Measurements from ENCODE around the gene HDAC4.

The HDAC4 gene

DNA sequence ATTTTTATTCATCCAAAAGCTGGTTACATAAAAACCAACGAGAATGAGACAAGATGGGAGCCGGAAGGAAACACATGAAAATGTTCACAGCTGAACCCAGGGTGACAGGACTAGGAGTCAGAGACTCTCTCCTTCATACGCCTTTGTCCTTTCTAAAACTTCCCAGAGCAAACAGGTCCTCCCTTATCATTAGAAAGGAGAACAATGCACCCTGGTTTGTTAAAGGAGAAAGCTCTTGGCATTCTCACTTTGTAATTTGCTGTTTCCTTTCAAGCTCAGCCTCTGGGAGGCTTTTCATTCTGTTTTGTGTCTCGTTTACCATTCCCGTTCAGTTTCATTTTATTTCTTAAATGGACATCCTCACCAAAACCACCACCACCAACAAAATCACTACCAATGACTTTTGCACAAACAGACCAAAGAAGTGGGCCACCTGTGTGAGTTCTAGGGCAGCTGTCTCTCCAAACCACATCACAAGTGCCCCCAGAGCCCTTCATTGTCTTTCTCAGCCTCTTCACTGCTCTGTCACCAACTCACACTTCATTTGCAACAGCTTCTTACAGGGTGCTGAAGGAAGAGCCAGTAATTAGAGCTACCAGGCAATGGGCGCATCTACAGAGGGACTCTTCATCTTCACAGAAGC, 105.3 kb downstream of the HDAC4 start:
- H3K4me3 Mint-ChIP-seq = peak overlapping the region; percentile 91
- no peaks in the 10 kb centered on the region for H3K27me3 Mint-ChIP-seq
- H3K27ac Mint-ChIP-seq = peak overlapping the region; percentile 83
- no peaks in the 10 kb centered on the region for H3K36me3 Mint-ChIP-seq
- H3K4me1 Mint-ChIP-seq (ENCODE audit: low read depth) = peaks cover 73% of the 10 kb centered on the region
- H3K9me3 Mint-ChIP-seq (ENCODE audit: low read depth) = no peaks in the 10 kb centered on the region

DNA sequence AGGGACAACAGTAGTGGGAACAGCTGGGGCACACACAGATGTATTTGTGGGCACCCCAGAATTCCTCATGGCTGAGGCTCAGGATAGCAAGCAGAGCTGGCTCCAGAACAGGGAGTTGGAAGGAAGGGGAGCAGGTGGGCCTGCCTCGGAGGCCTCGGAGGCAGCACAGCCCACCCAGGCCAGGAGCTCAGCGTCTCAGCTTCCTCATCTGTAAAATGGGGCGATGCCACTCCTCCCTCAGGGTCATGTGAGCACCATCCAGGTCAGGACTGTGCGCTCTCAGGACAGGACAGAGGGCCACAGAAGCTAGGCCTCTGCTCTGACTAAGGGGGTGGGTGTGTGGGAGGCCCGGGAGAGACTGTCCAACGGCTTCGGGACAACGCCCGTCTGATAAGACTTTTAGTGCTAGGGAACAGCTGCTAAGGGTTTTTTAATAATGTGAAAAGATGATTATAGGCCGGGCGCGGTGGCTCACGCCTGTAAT, 106.2 kb downstream of the HDAC4 start:
- Mint-ChIP-seq H3K4me1 (ENCODE audit: low read depth) (peaks cover 79% of the 10 kb centered on the region), H3K27me3 (no peaks in the 10 kb centered on the region), H3K4me3 (peak overlapping the region; percentile 83), H3K9me3 (ENCODE audit: low read depth) (no peaks in the 10 kb centered on the region), H3K36me3 (no peaks in the 10 kb centered on the region), H3K27ac (peak overlapping the region; percentile 92)

DNA sequence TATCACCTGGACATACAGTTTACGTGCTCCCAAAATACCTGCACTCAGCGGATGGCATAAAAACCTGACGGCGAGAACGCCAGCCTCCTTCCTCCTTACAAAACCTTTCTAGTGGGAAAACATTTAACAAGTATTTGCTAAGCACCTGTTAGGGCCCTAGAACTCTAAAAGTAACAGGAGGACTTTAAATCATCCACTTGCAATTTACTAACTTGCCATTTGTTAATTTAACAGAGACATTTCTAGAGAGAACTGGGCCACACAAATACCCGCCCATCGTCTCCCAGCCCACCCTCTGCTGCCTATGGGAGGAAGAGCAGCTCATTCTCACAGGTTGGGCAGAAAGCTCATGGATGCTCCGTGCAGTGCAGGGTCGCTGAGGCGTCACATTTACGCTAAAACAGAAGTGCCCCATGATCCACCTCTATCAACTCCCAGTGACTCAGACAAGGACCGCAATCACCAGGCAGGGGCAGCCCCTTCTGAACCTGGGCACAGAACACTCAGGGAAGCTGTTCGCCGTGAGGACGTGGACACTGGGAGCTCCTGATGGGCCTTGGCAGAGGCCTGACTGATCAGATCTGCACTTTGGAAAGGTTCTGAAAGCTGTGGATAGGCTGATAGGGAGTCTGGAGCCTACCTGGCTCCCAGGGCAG, 106.9 kb downstream of the HDAC4 start:
- Mint-ChIP-seq H3K36me3 (no peaks in the 10 kb centered on the region), H3K9me3 (ENCODE audit: low read depth) (no peaks in the 10 kb centered on the region), H3K4me3 (peak overlapping the region; percentile 83), H3K4me1 (ENCODE audit: low read depth) (peaks cover 79% of the 10 kb centered on the region), H3K27me3 (no peaks in the 10 kb centered on the region), H3K27ac (peak overlapping the region; percentile 92)

DNA sequence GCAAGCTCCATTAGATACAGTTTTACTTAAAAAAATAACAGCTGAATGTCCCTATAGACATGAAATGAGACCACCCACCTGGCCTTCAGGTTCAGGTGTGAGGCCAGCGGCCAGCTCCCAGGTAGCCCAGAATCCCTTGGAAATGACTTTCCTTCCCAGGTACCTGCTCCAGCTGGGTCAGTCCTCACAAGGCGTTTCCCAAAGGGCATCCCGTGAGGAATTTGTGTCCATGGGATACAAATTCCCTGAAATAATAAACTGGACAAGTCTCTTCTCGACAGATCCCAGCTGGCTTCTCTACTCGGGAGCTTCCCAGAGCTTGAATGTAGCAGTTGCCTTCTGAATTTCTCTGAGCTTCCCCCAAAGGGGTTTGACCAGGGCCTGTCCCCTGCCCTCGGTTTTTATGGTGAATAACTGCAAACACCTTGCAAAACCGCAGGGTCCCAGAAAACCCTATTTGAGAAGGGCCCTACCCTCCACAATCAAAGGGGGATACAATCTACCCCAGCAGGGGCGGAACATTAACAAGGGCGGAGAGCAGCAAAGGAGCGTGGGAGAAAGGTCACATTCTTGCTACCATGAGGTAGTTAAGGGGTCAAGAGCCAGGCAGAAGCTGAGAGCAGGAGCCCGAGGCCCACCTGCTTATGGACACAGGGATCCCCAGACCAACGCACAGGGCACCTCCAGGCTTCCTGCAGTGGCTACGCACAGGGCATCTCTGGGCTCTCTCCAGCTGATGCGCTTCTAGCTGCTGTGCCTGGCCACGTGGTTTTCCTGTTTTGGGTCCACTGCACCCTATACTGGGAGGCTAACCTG, 107.7 kb downstream of the HDAC4 start:
- no peak overlapping the region for H3K4me3 Mint-ChIP-seq
- no peaks in the 10 kb centered on the region for H3K36me3 Mint-ChIP-seq
- peak overlapping the region; percentile 92 for H3K27ac Mint-ChIP-seq
- no peaks in the 10 kb centered on the region for H3K27me3 Mint-ChIP-seq
- peaks cover 80% of the 10 kb centered on the region for H3K4me1 Mint-ChIP-seq (ENCODE audit: low read depth)
- H3K9me3 Mint-ChIP-seq (ENCODE audit: low read depth) = no peaks in the 10 kb centered on the region

DNA sequence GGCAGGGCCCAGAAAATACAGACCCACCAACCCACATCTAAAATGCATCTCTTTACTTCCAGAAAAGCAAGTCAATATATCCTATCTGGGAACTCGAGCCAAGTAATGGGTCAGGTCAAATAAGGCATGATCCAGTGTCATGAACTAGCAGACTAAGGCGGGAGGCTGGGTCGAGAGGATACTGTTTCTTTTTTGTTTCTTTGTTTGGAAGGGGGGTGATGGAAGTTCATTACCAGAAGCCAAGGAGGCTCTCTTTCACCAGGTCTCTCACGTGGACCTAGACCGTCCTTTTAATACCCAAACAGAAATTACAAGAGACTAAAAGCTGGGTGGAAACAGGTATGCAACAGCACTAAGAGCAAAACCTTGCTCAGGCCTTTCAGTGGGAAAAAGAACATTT, 108.3 kb downstream of the HDAC4 start:
- H3K27ac Mint-ChIP-seq = no peak overlapping the region
- no peak overlapping the region for H3K4me3 Mint-ChIP-seq
- no peaks in the 10 kb centered on the region for H3K27me3 Mint-ChIP-seq

DNA sequence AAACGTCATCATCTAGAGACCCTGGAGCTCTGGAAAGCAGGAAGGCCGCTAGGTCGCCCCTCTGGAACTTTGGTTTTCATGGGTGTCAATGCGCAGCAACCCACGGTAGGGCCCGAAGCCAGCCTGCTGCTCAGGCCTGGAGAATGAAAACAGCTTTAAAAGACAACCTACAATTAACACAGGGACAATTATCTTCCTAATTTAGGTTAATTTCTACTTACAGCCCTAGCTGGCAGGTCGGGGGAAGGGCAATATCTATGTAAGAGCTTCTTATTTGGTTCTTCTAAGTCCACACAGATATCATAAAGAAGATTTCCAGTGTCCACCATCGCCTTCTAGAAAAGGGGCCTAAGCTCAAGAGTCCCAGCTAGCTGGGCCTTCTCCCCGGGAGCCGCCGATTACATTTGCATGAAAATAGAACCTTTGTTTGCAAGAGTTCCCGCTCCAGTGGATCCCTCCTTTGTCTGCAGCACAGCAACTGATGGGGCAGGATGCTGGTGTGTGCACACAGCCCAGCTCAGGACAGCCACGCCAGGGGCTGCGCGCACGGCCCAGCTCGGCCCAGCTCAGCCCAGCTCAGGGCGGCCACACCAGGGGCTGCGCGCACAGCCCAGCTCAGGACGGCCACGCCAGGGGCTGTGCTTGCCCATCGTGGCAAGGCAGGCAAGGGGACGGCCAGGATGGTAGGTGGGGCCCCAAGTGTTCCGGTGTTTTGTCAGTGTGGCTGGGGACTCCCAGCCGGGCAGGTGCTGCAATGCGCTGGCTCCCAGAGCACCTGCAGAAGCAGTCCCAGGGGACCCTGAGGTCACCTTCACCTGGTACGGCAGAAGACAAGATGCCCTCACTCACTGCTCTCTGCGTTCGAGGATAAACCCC, 109.1 kb downstream of the HDAC4 start:
- H3K4me3 Mint-ChIP-seq = no peak overlapping the region
- H3K27me3 Mint-ChIP-seq = no peaks in the 10 kb centered on the region
- no peaks in the 10 kb centered on the region for H3K9me3 Mint-ChIP-seq (ENCODE audit: low read depth)
- H3K27ac Mint-ChIP-seq = no peak overlapping the region
- peaks cover 80% of the 10 kb centered on the region for H3K4me1 Mint-ChIP-seq (ENCODE audit: low read depth)
- peaks cover 4% of the 10 kb centered on the region for H3K36me3 Mint-ChIP-seq

More for the DNA sequence above, 108.3 kb downstream of the HDAC4 start:
- H3K4me1 Mint-ChIP-seq (ENCODE audit: low read depth) = peaks cover 80% of the 10 kb centered on the region
- H3K36me3 Mint-ChIP-seq = no peaks in the 10 kb centered on the region
- H3K9me3 Mint-ChIP-seq (ENCODE audit: low read depth) = no peaks in the 10 kb centered on the region

DNA sequence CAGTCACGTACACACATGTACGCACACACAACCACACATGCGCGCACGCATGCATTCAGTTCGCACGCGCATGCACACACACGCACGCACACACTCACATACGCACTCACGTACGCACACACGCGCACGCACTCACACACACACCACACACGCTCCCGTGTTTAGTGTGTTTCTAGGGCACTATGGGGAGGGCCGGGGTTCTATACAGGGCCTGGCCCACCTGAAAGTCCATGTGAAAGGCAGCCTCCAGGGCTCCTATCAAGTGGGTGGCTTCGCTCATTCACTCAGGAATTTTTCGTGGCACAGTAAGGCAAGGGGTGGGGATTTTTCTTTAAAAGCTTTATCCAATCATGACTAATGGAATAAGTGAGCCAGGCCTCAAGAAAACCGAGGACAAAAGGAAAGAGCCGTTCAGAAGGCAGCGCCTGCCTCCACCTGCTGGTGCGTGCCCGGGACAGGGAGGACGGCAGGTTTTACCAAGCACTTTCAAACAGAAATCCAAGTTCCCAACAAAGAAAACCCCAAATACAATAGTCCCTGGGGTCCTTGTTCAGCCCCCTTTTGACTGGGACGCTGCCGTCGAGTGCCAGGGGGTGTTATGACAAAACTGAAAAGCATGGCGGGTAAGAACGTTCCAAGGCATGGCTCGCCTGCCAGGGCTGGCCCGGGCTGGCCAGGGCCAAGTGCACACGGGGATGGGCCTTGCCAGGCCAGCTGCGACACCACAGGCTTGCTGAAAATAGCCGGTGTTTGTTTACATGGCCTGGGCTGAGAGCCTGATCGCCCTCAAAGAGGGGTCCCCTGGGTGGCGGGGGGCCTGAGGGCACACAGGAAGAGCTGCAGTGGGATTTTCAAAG, 110.0 kb downstream of the HDAC4 start:
- H3K27ac Mint-ChIP-seq = no peak overlapping the region
- H3K27me3 Mint-ChIP-seq = no peaks in the 10 kb centered on the region
- H3K36me3 Mint-ChIP-seq = peaks cover 4% of the 10 kb centered on the region
- no peaks in the 10 kb centered on the region for H3K9me3 Mint-ChIP-seq (ENCODE audit: low read depth)
- peaks cover 80% of the 10 kb centered on the region for H3K4me1 Mint-ChIP-seq (ENCODE audit: low read depth)
- no peak overlapping the region for H3K4me3 Mint-ChIP-seq

DNA sequence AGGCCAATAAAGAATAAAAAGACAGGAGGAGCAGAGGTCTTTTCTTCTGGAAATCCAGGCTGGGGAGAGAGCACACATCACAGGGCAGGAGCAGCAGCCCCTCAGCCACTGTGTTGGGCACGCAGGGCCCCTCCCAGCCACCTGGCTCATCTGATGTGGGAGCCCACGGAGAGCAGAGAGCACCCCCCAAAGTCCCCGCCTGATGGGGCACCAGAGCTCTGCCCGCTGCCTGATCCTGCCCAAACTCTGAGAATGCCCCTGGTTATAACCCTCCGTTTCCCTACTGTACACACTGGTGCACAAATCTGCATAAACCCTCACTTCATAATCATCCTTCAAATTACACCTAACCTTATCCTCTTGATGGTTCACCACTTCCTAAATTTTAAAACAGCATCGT, 111.3 kb downstream of the HDAC4 start:
- H3K27me3 Mint-ChIP-seq = no peaks in the 10 kb centered on the region
- H3K4me3 Mint-ChIP-seq = peak overlapping the region; percentile 81
- peaks cover 83% of the 10 kb centered on the region for H3K4me1 Mint-ChIP-seq (ENCODE audit: low read depth)
- no peaks in the 10 kb centered on the region for H3K9me3 Mint-ChIP-seq (ENCODE audit: low read depth)
- peaks cover 4% of the 10 kb centered on the region for H3K36me3 Mint-ChIP-seq
- H3K27ac Mint-ChIP-seq = peak overlapping the region; percentile 94

DNA sequence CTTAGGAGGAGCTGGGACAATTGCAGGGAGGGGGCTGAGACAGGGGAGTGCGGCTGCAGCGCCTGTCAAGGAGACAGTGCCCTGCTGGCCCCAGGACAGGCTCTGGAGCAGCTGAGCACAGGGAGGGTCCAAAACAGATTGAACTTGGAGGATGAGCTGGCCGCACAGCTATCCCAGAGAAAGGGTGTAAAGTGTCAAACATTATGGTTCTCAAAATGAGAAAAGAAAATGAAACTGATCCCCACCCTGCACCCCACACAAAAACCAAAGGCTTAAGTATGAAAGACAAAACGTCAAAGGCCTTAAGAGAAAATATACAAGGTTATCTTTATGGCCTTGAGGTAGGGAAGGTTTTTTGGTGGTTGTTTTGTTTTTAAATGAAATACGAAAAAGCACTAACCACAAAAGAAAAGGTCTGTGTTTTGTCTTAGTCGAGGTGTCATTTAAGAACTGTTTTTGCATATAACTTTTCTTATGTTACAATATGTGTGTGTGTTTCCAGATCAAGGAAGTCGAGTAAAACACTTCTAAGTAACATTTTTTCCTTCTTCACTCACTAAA, 111.8 kb downstream of the HDAC4 start:
- peaks cover 4% of the 10 kb centered on the region for H3K36me3 Mint-ChIP-seq
- peak overlapping the region; percentile 81 for H3K4me3 Mint-ChIP-seq
- H3K27ac Mint-ChIP-seq = peak overlapping the region; percentile 94
- H3K9me3 Mint-ChIP-seq (ENCODE audit: low read depth) = no peaks in the 10 kb centered on the region
- peaks cover 81% of the 10 kb centered on the region for H3K4me1 Mint-ChIP-seq (ENCODE audit: low read depth)
- H3K27me3 Mint-ChIP-seq = no peaks in the 10 kb centered on the region

DNA sequence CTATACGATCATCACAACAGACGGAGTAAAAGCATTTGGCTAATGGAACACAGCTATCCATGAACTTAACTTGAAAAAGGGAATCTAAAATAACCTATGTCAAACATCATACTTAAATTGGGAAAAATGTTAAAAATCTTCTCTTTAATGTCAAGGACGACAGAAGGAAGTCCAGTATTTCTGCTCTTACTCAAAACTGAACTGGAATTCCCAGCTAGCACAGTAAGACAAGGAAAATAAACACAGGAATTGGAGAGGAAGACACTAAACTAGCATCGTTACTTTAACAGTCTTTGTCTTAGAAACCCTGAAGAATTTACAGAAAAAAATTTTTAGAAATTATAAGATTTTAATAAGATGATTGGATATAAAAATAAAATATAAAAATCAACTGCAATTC, 112.6 kb downstream of the HDAC4 start:
- H3K4me1 Mint-ChIP-seq (ENCODE audit: low read depth) = peaks cover 77% of the 10 kb centered on the region
- no peaks in the 10 kb centered on the region for H3K27me3 Mint-ChIP-seq
- peak overlapping the region; percentile 81 for H3K4me3 Mint-ChIP-seq
- peak overlapping the region; percentile 64 for H3K27ac Mint-ChIP-seq
- peaks cover 4% of the 10 kb centered on the region for H3K36me3 Mint-ChIP-seq
- no peaks in the 10 kb centered on the region for H3K9me3 Mint-ChIP-seq (ENCODE audit: low read depth)

DNA sequence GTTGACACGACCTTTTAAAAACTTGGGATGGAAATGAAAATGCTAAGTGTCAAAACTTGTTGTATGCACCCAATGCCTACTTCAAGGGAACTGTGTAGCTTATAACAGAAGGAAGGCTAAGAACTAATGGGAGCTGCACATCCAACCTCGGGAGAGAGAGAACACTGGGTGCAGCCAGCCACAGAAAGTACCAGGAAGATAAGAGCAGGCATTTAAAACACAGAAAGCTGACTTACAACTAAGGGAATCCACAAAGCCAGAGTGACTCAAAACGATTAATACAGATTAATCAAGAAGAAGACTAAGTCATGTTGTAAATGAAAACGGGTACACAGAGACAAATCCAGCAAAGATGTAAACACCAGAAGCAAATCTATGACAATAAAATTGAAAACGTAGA, 113.4 kb downstream of the HDAC4 start:
- H3K9me3 Mint-ChIP-seq (ENCODE audit: low read depth) = no peaks in the 10 kb centered on the region
- H3K36me3 Mint-ChIP-seq = peaks cover 4% of the 10 kb centered on the region
- H3K4me1 Mint-ChIP-seq (ENCODE audit: low read depth) = peaks cover 72% of the 10 kb centered on the region
- peak overlapping the region; percentile 51 for H3K4me3 Mint-ChIP-seq
- peak overlapping the region; percentile 76 for H3K27ac Mint-ChIP-seq
- no peaks in the 10 kb centered on the region for H3K27me3 Mint-ChIP-seq

DNA sequence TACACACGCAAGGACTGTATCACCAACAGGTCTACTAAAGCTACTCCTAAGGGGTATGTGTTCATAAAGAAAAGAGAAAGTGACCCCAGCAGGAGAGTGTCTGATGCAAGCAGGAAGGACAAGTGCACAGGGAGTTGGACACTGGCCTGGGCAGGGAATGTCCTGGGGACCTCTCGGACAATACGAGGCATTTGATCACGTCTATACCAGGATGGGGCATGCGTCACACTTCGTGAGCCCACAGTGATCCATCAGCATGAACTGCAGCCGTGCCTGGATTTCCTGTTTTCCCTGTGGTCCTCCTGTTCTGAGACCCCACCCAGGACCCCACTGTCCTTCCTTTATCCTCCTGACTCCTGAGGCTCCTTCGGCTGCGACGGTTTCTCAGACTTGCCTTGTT, 113.9 kb downstream of the HDAC4 start:
- Mint-ChIP-seq H3K27me3 (no peaks in the 10 kb centered on the region), H3K9me3 (ENCODE audit: low read depth) (no peaks in the 10 kb centered on the region), H3K4me3 (peak overlapping the region; percentile 63), H3K4me1 (ENCODE audit: low read depth) (peaks cover 69% of the 10 kb centered on the region), H3K27ac (peak overlapping the region; percentile 88), H3K36me3 (peaks cover 4% of the 10 kb centered on the region)

DNA sequence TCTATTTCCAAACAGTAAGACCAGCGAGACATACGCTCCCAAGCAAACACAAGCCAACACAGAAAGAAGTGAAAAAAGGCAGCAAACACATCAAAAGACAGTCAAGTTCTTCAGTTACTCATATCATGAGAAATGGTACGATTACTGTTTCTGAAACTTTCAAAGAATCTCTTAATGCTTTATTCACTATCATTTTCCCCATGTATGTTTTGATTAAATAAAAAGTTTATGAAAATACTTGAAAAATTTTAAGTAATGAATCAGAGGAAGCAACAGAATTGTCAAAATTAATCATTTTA, 114.9 kb downstream of the HDAC4 start:
- Mint-ChIP-seq H3K4me3 (peak overlapping the region; percentile 63), H3K36me3 (peaks cover 4% of the 10 kb centered on the region), H3K9me3 (ENCODE audit: low read depth) (no peaks in the 10 kb centered on the region), H3K4me1 (ENCODE audit: low read depth) (peaks cover 67% of the 10 kb centered on the region), H3K27me3 (no peaks in the 10 kb centered on the region), H3K27ac (peak overlapping the region; percentile 88)
